ENCODE measurements around the gene CASP10.

- TF ChIP-seq CTCF (conservative IDR thresholded peaks at IDR 0.05; ENCODE audit: low read depth, low read length): no peak
- TF ChIP-seq EZH2 (IDR thresholded peaks at IDR 0.05; ENCODE audit: borderline replicate concordance, low read depth, low read length, poor library complexity, severe bottlenecking): no peak
Measured at GRCh38 chr2:201151127-201151981, 31.6 kb upstream of the CASP10 start.

Data from A673 (cell line).